CD4-positive, alpha-beta T cell (primary cell): Measurements from ENCODE around the gene LPP. TPM values are rescaled to one million over a fixed set of nuclear protein-coding genes. Genes with fewer than 3 reads are reported as not detected.
A peak's percentile ranks its signal among the peaks of the same experiment; 100 is the strongest.
"Not testable (repeated sequence)": the region's sequence is repeated elsewhere in the genome, so short reads cannot be mapped to it uniquely, and the experiment has no call there.

Experiments used
- ATAC-seq: fragments of 200-7000 bp; cut with Tn5 transposase; one replicate; pipeline ENCODE4 v1.10.0; 2022; ENCODE audit warnings: mild to moderate bottlenecking; ENCODE audit not compliant: poor library complexity
- CTCF ChIA-PET: fragments of 350-600 bp; sonication (Branson Sonifier 250); formaldehyde crosslinking; loops from one replicate; lab custom pipeline; 2021; ENCODE audit warnings: antibody characterized with exemption, inconsistent platforms; lab: Charles Lee
- POLR2A ChIA-PET: fragments of 350-600 bp; sonication (Branson Sonifier 250); formaldehyde crosslinking; loops from one replicate; lab custom pipeline; 2021; ENCODE audit warnings: antibody characterized with exemption, inconsistent platforms; lab: Charles Lee
- DNase-seq, 14 experiments: peaks; one replicate each; pipeline ENCODE4 v3.0.0-alpha.2; 2013 to 2020; ENCODE audit warnings: mixed read lengths in 2 of 14
- H3K27ac ChIP-seq, 2 donors: one replicate each; pipeline versions ENCODE4 v1.5.1 to v1.7.0; 2013; ENCODE audit warnings: low read length in 2 of 2, low read depth in 1 of 2, mild to moderate bottlenecking in 1 of 2
- H3K27me3 ChIP-seq, 2 experiments: 1 replicate in 1 of 2; 2 replicates in 1 of 2; pipeline versions ENCODE4 v1.6.1 to v1.7.0; 2013; ENCODE audit warnings: low read length in 2 of 2, control low read depth in 1 of 2, mild to moderate bottlenecking in 1 of 2, moderate library complexity in 1 of 2; ENCODE audit not compliant: insufficient read depth in 2 of 2, control insufficient read depth in 1 of 2
- H3K36me3 ChIP-seq: one replicate; pipeline ENCODE4 v1.6.1; 2013; ENCODE audit warnings: low read length, control low read depth; ENCODE audit not compliant: insufficient read depth
- H3K4me1 ChIP-seq: one replicate; pipeline ENCODE4 v1.6.1; 2013; ENCODE audit warnings: low read length, control low read depth; ENCODE audit not compliant: insufficient read depth
- H3K4me3 ChIP-seq: one replicate; pipeline ENCODE4 v1.5.1; 2013; ENCODE audit warnings: mild to moderate bottlenecking, low read length, moderate library complexity
- H3K9me3 ChIP-seq, 2 experiments: 1 replicate in 1 of 2; 2 replicates in 1 of 2; pipeline versions ENCODE4 v1.6.1 to v1.7.0; 2013; ENCODE audit warnings: low read length in 2 of 2, mild to moderate bottlenecking in 2 of 2, control low read depth in 1 of 2, moderate library complexity in 1 of 2; ENCODE audit not compliant: control insufficient read depth in 1 of 2, insufficient read depth in 1 of 2
- H3K27ac Mint-ChIP-seq: one replicate; pipeline ENCODE4 v1.8.0; 2020; ENCODE audit warnings: mixed read lengths
- H3K27me3 Mint-ChIP-seq: one replicate; pipeline ENCODE4 v1.8.0; 2021; ENCODE audit warnings: mixed read lengths
- H3K36me3 Mint-ChIP-seq: one replicate; pipeline ENCODE4 v1.8.0; 2021; ENCODE audit warnings: low read depth, mixed read lengths
- H3K4me1 Mint-ChIP-seq: one replicate; pipeline ENCODE4 v1.8.0; 2021; ENCODE audit warnings: low read depth, mixed read lengths
- H3K4me3 Mint-ChIP-seq: one replicate; pipeline ENCODE4 v1.8.0; 2020; ENCODE audit warnings: mild to moderate bottlenecking, mixed read lengths
- H3K9me3 Mint-ChIP-seq: one replicate; pipeline ENCODE4 v1.8.0; 2020; ENCODE audit warnings: mixed read lengths
- intact Hi-C, 2 experiments: fragments of 100-400 bp; cut with DNase I in 1 of 2; cut with micrococcal nuclease in 1 of 2; formaldehyde crosslinking; loops; one replicate each; pipeline versions ENCODE4 v1.15.1 to v1.9.0; 2023 to 2025; cut with DNase I, micrococcal nuclease
- total RNA-seq, 174 experiments: library from RNA in 2 of 174; stranded (reverse) in 2 of 174; gene quantifications; one replicate each; pipeline ENCODE4 v1.2.3 and lab custom pipeline; 2021 to 2026
- TF ChIP-seq, protein P1 (sequence below): fragments of 200-600 bp; IDR thresholded peaks from one replicate; pipeline ENCODE4 v1.8.0; 2022; ENCODE audit warnings: antibody characterized with exemption, mild to moderate bottlenecking

The LPP gene
- total RNA-seq, 2 experiments from 2014 or later, result 45.6 to 45.9 TPM

DNA sequence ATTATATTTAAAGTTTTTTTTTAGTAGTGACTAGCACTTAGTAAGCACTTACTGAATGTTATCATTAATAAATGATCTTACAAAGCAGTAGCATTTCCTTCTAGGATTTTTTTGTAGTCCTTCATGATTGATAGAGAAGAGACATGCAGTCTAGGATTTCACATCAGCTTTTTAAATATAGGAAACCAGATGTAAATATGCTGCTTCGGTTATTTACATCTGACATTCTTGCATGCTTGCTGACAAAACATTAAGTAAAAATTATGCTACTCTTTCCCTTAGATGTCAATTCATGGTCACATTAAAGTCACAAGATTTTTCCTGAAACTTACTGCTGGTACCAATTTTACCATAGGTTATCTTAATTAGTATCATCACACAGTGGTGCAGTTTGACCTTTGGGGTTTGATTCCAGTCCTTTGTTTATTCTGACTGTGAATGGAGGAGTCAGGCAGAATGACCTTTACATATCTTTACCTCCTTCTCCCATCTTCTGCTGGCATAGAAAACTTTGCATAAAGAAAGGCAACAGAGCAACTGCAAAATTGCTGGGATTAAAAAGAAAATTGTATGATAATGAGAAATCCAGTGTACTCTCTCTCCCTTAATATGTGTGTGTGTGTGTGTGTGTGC lies 286.5 kb downstream of the LPP start:
- no peaks in the 10 kb centered on the region for H3K27me3 ChIP-seq
- ATAC-seq (no peak), DNase-seq (no peak)
- ChIA-PET CTCF (no interaction called here), POLR2A (no interaction called here)
- H3K27ac ChIP-seq, result no peak overlapping the region
- Mint-ChIP-seq H3K9me3 (no peaks in the 10 kb centered on the region), H3K4me3 (no peak overlapping the region), H3K36me3 (peaks cover 23% of the 10 kb centered on the region), H3K27ac (no peak overlapping the region), H3K27me3 (no peaks in the 10 kb centered on the region), H3K4me1 (peaks cover 38% of the 10 kb centered on the region)
- peaks cover 9% of the 10 kb centered on the region for H3K4me1 ChIP-seq
- peaks cover 3% of the 10 kb centered on the region for H3K36me3 ChIP-seq
- no peak overlapping the region for H3K4me3 ChIP-seq
- intact Hi-C loops, result no loop called here
- H3K9me3 ChIP-seq, result no peaks in the 10 kb centered on the region
- TF ChIP-seq, protein P1, sequence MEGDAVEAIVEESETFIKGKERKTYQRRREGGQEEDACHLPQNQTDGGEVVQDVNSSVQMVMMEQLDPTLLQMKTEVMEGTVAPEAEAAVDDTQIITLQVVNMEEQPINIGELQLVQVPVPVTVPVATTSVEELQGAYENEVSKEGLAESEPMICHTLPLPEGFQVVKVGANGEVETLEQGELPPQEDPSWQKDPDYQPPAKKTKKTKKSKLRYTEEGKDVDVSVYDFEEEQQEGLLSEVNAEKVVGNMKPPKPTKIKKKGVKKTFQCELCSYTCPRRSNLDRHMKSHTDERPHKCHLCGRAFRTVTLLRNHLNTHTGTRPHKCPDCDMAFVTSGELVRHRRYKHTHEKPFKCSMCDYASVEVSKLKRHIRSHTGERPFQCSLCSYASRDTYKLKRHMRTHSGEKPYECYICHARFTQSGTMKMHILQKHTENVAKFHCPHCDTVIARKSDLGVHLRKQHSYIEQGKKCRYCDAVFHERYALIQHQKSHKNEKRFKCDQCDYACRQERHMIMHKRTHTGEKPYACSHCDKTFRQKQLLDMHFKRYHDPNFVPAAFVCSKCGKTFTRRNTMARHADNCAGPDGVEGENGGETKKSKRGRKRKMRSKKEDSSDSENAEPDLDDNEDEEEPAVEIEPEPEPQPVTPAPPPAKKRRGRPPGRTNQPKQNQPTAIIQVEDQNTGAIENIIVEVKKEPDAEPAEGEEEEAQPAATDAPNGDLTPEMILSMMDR, result no peak

DNA sequence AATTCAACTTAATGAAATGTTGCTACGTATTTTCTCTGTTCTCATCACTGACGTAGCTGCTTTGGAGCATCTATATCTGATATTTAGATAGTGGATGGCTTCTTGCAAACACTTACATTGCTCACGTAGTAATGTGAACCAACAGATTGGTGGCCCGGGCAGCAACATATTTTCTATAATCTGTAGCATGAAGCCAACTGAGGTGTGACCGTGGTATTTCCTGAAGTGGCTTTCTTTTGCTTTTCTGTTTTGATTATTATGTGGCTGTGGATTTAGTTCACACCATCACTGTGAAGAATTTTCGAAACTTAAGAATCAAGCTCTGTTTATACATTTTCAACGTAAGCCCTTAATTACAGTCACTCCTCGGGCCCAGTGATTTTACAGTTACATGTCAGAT lies 288.5 kb downstream of the LPP start:
- Mint-ChIP-seq H3K27me3 (no peaks in the 10 kb centered on the region), H3K4me1 (peaks cover 37% of the 10 kb centered on the region), H3K9me3 (no peaks in the 10 kb centered on the region), H3K4me3 (no peak overlapping the region), H3K36me3 (peaks cover 27% of the 10 kb centered on the region), H3K27ac (no peak overlapping the region)
- H3K27me3 ChIP-seq, result no peaks in the 10 kb centered on the region
- DNase-seq (peak in 1 of 14 experiments; percentile 43), ATAC-seq (no peak)
- H3K36me3 ChIP-seq, result no peaks in the 10 kb centered on the region
- no peak overlapping the region for H3K27ac ChIP-seq
- ChIA-PET POLR2A (no interaction called here), CTCF (no interaction called here)
- no peak overlapping the region for H3K4me3 ChIP-seq
- intact Hi-C loops, result no loop called here
- TF ChIP-seq, protein P1, result no peak
- H3K9me3 ChIP-seq, result no peaks in the 10 kb centered on the region
- peaks cover 9% of the 10 kb centered on the region for H3K4me1 ChIP-seq

DNA sequence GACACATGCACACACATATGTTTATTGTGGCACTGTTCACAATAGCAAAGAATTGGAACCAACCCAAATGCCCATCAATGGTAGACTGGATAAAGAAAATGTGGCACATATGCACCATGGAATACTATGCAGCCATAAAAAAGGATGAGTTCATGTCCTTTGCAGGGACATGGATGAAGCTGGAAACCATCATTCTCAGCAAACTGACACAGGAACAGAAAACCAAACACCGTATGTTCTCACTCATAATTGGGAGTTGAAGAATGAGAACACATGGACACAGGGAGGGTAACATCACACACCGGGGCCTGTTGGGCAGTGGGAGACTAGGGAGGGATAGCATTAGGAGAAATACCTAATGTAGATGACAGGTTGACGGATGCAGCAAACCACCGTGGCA lies 291.2 kb downstream of the LPP start:
- DNase-seq, intact Hi-C loops, CTCF ChIA-PET, H3K9me3 ChIP-seq, H3K9me3 Mint-ChIP-seq, POLR2A ChIA-PET, ATAC-seq, H3K27ac Mint-ChIP-seq, H3K27me3 Mint-ChIP-seq, H3K4me1 Mint-ChIP-seq, H3K27ac ChIP-seq, H3K4me3 Mint-ChIP-seq, H3K4me1 ChIP-seq, H3K4me3 ChIP-seq, H3K27me3 ChIP-seq, H3K36me3 ChIP-seq: not testable (repeated sequence)
- peaks cover 27% of the 10 kb centered on the region for H3K36me3 Mint-ChIP-seq

DNA sequence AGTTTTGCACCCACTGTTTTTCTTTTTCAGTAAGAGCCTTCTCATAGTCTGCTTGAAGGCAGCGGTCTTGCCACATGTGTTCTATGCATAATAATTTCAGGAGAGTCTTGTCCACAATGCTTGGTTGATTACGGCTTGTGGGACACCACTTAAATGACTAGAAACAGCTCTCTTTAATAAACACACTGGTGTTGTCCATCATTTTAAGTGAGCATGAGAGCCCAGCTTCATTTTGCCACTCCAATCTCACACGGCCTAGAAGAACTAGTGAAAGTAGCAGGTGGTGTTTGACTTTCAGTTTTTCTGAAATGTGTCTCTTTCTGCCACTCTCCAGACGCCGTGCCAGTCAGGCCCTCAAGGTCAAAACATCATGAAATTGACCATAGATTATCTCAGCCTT lies 292.1 kb downstream of the LPP start:
- intact Hi-C loops, result no loop called here
- Mint-ChIP-seq H3K9me3 (no peaks in the 10 kb centered on the region), H3K27me3 (no peaks in the 10 kb centered on the region), H3K27ac (no peak overlapping the region), H3K4me3 (no peak overlapping the region), H3K4me1 (peaks cover 4% of the 10 kb centered on the region), H3K36me3 (peaks cover 27% of the 10 kb centered on the region)
- no peak for ATAC-seq
- ChIA-PET CTCF (no interaction called here), POLR2A (no interaction called here)
- H3K27me3 ChIP-seq, result no peaks in the 10 kb centered on the region
- no peaks in the 10 kb centered on the region for H3K4me1 ChIP-seq
- TF ChIP-seq, protein P1, result no peak
- no peak overlapping the region for H3K4me3 ChIP-seq
- H3K27ac ChIP-seq, result no peak overlapping the region
- no peaks in the 10 kb centered on the region for H3K36me3 ChIP-seq
- no peak for DNase-seq
- no peaks in the 10 kb centered on the region for H3K9me3 ChIP-seq
